GM18909 (cell line): Measurements from ENCODE around the gene LCOR.
A peak's percentile ranks its signal among the peaks of the same experiment; 100 is the strongest.
"Not testable (repeated sequence)": the region's sequence is repeated elsewhere in the genome, so short reads cannot be mapped to it uniquely, and the experiment has no call there.

Experiments used
- ATAC-seq: cut with Tn5 transposase; IDR thresholded peaks from one replicate; pipeline ENCODE4 v1.9.1; 2021; ENCODE audit warnings: mild to moderate bottlenecking; ENCODE audit not compliant: unreplicated experiment, poor library complexity

The LCOR gene

DNA sequence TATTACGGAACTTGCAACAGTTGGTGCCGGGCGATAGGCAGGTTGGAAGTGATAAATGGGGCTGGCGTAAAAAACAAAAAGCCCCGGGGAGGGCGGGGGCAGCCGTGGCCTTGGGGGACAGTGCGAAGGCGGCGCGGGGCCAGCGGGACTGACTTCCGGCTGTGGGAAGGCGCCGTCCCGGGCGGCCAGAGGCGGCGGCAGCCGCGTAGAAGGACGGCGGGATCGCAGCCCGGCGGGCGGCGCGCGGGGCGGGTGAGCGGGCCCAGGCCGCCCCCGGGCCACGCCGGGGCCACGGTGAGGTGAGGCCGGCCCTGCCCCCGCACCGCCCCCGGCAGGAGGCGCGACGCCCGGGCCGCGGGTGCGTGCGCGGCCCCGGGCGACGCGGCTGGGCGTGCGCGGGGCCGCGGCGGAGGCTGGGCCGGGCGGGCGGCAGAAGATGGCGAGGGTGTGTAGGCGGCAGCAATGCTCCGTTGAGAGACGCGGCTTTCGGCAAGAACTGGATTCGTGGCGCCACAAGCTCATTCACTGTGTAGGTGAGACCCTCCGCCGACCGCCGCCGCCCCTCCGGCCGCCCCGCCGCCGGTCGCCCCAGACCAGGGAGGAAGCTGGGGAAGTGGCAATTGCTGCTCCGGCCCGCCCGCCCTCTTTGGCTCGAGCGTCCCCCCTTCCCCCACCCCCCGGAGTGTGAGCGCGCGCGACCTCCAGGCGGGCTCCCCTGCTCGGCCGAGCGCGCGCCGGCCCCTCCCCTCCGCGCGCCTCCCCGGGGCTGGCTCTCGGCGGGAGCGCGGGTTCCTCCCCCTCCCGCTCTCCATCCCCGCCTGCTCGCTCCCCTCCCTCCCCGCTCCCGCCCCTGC is at the start of gene LCOR:
Gene LCOR (plus strand): TSS at position 432 of the 854 bp plus-strand sequence. CDS start 116,760 bp downstream, outside the sequence.
- ATAC-seq: peak; percentile 65

DNA sequence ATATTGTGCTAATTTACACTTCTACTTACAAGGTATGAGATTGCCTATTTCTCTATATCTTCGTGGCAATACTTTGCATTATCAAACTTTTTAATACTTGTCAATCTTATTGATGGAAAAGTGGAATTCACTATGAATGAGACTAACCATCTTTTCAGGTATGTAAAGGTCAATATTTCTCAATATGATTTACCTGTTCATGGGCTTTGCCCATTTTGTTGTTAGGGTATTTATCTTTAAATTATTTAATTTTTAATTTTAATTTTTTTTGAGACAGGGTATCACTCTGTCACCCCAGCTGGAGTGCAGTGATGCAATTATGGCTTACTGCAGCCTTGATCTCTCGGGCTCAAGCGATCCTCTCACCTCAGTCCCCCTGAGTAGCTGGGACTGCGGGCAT is 47.8 kb upstream of the LCOR start:
- ATAC-seq: no peak

DNA sequence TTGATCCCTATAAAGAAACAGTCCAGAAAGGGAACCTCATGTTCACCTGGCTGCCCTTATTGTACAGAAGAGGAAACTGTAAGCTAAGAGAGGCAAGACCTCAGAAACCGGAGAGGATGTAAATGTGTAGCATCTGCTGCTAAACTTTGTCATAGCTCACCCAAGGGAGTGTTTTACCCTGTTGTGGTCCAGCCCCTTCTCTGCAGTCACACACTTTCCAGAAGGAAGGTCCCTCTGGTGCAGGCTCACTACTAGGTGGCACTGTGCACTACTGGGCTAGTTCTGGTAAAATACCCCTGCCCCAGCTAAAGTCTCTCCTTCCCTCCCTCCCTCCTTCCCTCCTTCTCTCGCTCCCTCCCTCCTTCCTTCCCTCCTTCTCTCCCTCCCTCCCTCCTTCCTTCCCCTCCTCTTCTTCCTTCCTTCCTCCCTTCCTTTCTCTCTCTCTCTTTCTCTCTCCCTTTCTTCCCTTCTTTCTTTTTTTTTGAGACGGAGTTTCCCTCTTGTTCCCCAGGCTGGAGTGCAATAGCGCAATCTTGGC is 42.5 kb upstream of the LCOR start:
- peak; percentile 65 for ATAC-seq

DNA sequence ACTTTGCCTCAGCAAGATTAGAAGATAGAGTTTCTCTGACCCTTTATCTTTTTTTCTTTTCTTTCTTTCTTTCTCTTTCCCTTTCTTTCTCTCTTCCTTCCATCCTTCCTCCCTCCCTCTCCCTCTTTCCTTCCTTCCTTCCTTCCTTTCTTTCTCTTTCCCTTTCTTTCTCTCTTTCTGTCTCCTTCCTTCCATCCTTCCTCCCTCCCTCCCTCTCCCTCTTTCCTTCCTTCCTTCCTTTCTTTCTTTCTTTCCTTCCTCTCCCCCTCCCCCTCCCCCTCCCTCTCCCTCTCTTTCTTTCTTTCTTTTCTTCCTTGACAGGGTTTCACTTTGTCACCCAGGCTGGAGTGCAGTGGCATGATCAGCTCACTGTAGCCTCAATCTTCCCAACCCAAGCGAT is 40.2 kb upstream of the LCOR start:
- no peak for ATAC-seq

DNA sequence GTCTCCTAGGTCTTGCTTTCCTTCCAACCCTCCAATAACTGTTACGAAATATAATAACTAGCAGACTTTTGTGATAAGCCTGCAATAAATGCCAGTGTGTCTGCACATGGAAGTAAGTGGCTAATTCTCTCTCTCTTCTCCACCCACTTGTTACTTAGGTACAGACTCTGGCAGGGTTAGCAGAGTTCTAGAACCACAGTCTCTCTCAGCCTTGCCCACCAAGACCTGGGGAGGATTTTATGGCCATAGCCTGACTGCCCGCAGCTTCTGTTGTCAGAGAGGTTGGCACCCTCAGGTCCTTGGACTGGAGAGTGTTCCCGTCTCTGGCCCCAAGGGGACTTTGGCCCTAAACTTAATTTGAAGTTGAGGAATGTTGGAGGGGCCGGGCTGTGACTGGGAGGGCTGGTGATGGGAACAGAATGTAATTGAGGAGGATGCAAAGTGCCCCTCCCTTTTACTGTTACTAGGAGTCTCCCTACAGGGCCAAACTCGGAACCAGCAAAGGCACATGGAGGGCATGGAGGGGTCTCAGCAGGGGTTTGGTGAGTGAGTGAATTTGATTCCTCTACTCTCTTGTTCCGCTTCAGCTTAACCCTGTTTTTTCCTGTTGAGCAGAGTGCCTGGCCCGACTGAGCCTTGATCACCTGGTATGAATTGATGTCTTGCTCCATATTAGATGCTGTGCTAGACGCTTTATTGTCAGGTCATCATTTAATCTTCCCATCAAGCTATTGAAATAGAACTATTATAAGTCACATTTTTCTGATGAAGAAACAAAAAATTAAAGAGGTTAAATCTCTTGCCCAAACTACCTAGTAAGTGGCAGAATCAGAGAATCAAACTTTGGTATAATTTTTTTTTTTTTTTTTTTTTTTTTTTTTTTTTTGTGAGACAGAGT is 37.0 kb upstream of the LCOR start:
- ATAC-seq: no peak

DNA sequence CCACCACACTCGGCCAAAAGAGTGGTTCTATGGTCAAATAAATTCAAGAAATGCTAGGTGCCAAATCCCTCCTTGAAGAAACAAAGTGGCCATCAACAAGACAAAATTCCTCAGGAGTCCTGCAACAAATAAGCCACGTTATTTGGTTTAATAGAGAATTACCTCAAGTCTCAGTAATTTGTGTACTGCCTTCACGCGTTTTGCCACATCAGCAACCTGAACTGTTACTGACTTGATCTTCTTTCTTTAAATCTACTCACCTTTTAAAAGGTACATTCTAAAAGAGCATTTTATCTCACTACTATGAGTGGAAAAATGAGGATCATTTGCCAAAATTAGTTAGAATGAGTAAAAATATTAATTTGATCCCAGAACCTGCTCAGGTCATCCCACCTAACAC is 34.6 kb upstream of the LCOR start:
- no peak for ATAC-seq

DNA sequence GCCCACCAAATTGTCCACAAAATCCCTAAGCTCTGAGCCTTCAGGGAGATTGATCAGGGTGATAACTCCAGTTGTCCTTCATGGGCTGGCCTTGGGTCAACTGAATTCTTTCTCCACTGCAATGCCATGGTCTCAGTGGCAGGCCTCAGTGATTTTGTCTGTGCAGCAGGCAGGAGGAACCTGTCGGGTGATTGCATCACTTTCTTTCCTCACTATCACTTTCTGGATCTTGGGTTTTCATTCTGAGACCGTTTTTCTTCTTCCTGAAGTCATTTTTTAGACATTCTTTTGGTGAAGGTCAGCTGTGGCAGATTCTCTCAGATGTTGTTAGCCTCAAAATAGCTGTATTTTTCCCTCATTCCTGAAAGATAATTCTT is 28.8 kb upstream of the LCOR start:
- no peak for ATAC-seq

DNA sequence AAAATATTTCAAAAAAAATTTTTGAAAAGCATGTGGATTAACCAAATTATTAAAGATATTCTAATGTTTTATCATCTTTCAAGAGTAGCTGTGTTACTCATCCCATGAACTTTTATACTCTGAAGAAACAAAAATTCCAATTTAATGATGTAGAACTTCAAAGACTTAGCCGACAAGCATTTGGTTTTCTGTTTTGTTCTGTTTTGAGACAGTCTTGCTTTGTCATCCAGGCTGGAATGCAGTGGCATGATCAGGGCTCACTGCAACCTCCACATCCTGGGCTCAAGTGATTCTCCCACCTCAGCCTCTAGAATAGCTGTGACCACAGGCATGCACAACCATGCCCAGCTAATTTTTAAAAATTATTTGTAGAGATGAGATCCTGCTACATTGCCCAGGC is 17.8 kb upstream of the LCOR start:
- ATAC-seq: no peak

DNA sequence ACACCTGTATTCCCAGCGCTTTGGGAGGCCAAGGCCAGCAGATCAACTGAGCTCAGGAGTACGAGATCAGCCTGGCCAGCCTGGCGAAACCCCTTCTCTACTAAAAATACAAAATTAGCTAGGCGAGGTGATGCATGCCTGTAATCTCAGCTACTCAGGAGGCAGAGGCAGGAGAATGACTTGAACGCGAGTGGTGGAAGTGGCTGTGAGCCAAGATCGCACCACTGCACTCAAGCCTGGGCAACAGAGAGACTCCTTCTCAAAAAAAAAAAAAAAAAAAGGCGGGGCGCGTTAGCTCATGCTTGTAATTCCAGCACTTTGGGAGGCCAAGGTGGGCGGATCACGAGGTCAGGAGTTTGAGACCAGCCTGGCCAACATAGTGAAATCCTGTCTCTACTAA is 13.1 kb upstream of the LCOR start:
- not testable (repeated sequence) for ATAC-seq

DNA sequence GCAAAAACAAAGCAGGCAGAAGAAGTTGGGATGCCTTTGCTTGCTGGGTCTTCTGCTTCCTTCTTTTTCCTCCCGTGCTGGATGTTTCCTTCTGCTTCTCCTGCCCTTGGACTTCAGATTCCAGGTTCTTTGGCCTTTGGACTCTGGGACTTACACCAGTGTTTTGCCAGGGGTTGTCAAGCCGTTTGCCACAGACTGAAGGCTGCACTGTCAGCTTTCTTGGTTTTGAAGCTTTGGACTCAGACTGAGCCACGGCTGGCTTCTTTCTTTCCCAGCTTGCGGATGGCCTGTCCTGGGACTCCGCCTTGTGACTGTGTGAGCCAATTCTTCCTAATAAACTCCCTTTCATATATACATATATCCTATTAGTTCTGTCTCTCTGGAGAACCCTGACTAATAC is 11.3 kb upstream of the LCOR start:
- ATAC-seq: no peak

DNA sequence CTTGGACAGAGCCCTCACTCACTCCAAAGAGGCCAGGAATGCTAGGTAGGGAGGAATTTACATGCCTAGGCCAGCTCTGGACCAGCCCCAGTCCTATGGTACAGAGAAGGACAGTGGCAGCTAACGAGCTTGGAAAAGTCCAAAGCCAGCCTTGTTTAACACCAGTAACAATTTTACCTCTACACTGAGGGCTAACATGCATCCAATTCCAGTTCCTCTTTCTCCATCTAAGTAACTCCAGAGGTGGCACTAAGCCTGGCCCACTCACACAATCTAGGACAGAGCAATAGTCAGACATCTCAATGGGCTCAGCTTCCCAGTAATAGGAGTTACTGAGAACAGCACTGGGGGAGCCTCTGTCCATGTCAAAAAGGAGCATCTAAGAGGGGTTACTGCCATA is 5.7 kb upstream of the LCOR start:
- ATAC-seq: no peak

DNA sequence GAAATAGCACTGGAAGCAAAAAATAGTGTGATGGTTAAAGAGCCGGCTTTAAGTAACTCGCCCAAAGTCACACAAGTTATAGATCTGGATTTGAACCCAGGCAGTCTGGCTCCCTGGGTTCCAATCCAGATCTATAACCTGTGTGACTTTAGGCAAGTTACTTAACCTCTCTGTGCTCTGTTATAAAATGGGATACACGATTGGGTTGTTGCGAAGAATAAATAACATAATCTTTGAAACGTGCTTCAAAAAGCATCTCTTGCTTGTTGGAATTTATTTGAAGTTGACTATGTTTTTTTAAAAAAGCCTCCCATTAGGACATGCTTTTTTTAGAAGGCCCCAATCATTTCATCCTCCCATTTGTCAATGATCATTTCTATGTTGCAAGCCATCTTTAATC is 3.5 kb upstream of the LCOR start:
- no peak for ATAC-seq

DNA sequence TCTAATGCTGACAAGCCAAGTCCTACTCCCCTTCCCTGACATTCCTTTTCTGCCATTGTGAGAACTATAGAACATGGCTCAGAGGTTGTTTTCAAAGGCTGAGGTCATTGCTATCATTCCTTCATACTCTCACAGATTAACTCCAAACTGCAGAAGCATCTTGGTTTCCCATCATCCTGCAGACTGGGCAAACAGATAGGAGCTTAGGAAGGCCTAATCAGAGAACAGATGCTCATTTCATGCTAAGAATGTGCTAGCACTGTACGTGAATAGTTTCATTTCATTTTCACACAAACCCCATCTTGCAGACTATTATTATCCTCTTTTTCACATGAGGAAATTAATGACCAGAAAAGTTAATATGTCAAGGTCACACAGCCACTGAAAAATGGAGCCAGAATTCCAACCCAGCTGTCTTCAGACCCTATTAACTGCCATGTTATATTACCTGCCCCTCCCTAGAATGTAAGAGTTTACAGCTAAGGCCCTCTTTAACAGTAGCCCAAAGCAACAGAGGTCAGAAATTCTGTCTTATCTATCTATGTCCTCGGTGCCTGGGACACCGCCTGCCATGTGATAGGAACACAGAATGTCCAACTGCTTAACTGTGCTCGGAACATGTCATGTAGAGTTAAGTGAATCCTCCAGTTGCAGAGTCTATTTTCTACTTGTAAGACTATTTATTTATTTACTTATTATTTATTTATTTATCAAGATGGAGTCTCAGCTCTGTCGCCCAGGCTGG is 2.9 kb upstream of the LCOR start:
- no peak for ATAC-seq

DNA sequence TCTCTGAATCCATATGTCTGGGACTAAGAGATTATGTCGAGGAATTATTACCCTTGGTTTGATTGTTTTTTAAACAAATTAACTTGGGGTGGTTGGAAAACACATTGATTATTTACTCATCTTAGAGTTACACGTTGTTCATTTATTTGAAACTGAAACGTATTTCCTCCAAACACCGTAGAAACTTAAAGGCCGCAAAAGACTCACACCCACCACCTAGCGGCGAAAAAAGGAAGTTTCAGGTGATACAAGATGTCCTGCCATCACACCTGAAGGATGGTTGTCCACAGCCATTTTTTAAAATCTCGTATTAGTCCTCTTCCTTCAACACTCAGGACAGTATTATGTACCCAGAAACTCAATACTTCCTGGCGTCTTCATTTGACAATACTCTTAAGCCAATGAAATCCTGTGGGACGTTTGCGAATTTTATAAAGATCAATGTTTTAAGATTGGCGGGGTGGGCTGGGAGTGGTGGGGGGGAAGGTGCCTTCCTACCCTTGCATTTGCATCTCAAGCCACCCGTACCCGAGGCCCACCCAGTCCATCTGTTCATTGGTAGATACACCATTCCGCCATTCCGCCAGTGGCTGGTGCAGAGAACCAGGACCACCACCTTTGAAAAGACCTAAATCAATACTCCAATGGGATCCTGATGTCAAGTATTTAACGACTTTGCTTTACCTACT is 1.4 kb upstream of the LCOR start:
- no peak for ATAC-seq

DNA sequence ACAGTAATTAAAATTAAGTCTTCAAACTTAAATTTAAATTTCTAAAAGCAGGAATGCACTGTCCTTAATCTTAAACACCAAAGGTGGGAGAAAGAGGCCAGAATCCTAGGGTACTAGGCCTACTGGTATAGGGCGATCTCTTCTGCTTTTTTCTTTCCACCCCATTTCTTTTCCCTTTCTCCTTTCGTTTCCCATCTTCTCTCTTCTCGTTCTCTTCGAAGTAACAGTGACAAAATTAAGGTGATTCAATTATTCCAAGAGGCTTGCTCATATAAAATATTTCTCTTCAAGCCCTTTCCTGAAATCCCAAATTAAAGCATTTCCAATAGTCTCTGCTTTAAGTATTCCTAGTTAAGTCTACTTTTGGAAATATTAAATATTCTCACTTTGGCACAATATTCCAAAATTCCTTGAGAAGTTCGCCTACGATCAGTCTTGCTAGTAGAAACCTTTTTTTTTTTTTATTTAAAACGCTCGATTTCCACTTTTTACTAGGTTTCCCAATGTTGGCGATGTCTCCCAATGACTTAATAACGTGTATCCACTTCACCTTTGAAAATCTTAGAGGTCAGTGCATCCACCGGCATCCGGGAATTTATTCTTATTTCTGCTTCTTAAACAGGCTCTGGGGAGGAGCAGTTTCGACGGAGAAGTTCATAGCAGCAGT is 765 bp upstream of the LCOR start:
- no peak for ATAC-seq

DNA sequence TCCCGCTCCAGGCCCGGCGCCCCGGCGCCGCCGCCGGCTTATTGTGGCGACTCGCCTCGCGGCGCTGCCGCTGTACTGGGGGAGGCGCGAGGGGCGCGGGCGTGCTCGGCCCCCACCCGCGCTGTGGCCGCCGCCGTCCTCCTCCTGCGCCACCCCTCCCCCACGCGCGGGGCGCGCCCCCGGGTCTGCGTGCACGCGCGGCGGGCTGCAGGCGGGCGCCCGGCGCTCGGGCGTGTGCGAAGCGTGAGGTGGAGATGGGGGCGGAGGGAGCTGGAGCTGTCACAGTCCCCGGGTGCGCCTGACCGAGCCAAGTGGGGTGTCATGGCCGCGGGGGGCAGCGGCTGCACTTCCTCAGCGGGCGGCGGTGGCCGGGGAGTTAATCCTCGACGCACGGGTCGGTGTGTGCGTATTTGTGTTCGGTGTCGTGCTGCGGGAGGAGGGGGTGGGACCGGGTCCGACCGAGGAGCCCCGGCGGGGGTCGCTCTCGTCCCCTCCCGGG is 672 bp downstream of the LCOR start:
- peak; percentile 65 for ATAC-seq

DNA sequence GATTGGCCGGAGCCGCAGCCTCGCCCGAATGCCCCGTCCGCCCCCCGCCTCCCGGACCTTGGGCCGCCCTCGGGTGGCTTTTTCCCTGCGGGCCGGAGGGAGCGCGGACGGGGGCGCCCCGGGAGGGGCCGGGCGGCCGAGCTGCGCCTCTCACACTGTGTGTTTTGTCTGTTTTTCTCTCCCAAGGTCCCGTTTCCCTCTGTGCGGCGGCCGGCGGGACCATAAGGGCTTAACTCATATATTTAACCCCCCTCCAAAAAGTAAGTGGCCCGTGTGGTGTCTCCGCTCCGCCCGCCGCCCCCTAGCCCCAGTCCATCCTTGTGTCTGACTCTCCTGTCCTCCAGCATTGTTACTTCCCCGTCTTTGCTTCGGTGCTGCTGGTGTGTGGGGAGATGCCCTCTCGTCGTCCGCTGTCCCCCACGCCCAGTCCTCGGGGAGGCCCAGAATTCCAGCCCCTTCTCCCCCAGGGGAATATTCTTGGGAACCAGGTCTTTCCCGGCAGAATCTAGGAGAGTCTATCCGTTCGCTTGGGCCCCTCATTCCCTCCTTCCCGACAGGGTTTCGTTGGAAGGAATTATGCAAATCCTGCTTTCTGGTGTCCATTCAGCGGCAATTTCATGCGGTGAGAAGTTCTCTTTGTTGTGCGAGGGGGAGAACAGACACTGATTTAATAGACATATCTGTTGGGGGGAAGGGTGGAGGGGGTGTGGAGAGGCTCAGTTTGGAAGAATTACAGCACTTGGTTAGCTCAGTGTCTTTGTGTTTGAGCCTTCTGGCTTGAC is 1.3 kb downstream of the LCOR start:
- ATAC-seq: peak; percentile 11

DNA sequence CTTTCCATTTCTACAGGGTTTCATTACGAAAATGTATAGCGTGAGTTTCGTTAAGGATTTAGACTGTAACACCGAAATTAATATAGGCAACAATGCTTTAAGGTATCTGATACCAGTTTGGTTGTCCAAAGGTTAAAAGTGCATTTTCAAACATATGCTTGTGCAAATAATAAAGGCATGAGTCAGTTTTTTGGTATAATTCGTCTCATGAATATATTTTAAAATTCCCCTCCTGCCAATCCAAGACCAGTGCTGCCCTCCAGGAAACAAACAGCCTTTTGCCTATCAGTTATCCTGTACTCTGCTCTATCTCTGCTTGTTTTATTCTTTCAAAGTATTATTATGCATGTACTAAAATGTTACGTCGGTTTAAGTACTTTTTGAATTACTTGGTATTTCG is 2.0 kb downstream of the LCOR start:
- ATAC-seq: no peak
